HG02852 (cell line): ENCODE data around the gene ABHD13.
"Not testable (repeated sequence)": the region's sequence is repeated elsewhere in the genome, so short reads cannot be mapped to it uniquely, and the experiment has no call there.

ENCODE experiments used
- ATAC-seq: cut with Tn5 transposase; IDR thresholded peaks from one replicate; pipeline ENCODE4 v1.9.1; 2021; ENCODE audit warnings: mild to moderate bottlenecking, moderate library complexity; ENCODE audit not compliant: unreplicated experiment

ABHD13 gene

GRCh38 chr13:108218044-108218974 is at the start of gene ABHD13:
TSS of gene ABHD13 (plus strand) at chr13:108218392. CDS start at chr13:108229219, 10,827 bp downstream.
- ATAC-seq = peak; percentile 74

- no peak for ATAC-seq
Observed at GRCh38 chr13:108168929-108169328, 49.3 kb upstream of the ABHD13 start.

- peak; percentile 76 for ATAC-seq
Observed at GRCh38 chr13:108176685-108177274, 41.4 kb upstream of the ABHD13 start.

DNA sequence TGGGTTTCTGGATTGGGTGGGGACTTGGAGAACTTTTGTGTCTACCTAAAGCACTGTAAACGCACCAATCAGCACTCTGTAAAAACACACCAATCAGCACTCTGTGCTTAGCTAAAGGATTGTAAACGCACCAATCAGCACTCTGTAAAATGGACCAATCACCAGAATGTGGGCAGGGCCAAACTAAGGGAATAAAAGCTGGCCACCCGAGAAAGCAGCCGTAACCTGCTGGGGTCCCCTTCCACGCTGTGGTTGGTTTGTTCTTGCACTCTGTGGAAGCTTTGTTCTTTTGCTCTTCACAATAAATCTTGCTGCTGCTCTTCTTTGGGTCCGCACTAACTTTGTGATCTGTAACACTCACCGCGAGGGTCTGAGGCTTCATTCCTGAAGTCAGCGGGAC is 40.1 kb upstream of the ABHD13 start:
- ATAC-seq = no peak

- ATAC-seq = no peak
Observed at GRCh38 chr13:108182652-108183051, 35.5 kb upstream of the ABHD13 start.

GRCh38 chr13:108185223-108185622 is 33.0 kb upstream of the ABHD13 start:
- no peak for ATAC-seq

GRCh38 chr13:108188260-108188659 is 29.9 kb upstream of the ABHD13 start:
- ATAC-seq = no peak

DNA sequence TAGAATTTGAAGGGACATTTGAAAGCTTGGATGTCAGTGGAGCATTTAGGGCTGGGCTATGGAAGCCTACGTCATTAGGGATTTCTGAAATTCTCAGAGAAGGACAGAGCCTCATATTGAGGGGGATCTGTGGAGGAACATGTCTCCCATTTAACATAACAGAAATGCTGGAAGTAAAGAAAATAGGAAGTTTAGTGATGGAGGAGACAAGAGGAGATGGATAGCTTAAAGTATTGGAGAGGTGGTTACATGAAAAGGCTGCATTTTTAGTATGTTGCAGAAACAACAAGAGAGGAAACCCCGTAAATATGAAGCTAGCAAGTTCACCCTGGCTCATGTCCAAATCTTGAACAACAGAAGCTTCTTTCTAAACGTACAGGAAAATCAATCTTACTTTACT is 27.3 kb upstream of the ABHD13 start:
- ATAC-seq = no peak

DNA sequence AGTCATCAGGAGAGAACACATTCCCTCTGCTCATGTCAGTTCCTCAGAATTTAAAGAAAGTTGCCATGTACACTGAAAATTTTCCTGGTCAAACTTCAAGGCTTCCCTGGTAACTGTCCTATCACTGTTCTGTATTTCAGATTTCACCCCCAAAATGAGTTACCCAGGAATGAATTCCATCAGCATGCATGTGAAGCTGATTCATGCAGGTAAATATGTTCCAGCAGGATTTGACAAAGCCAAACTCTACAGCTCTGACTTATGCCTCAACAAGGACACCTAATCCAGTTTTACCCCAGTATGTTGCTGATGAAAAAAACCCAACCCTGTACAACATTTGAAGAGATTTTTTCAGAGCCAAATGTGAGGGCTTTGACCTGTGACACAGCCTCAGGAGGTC is 24.4 kb upstream of the ABHD13 start:
- ATAC-seq = no peak

DNA sequence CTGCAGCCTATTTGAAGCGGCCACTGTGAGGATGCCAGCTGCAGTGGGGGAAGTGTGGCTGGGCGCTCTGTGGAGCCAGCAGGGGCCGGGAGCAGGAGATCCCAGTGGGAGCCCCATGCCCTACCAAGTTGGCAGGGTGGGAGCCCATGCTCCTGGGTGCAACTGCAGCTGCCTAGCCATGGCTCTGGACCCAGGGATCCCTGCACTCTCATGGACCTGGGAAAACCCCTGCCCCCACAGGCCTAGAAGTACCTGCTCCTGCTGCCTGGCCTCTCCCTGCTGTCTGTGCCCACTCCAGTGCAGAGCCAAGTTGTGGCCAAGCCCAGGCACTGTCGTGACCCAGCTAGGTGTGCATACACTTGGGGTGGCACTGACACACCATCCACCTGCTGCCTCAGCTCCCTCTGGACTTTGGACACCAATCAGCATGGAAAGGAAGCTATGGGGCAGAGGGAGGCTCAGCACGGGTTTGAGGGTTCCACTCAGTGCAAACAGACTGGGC is 23.7 kb upstream of the ABHD13 start:
- no peak for ATAC-seq

DNA sequence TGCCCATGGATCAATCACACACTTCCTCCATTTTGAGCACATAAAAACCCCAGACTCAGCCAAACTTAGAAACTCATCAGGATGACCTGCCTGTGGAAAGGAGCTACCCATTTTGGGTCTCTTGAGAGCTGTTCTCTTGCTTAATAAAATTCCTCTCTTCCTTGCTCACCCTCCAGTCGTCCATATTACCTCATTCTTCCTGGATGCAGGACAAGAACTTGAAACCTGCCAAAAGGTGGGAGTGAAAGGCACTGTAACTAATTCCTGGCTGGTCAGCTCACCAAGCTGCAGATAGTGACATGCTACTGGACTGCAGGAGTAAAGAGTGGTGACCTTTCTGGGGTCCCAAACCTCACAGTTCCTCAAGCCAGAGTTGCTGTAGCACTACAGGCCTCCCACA is 23.0 kb upstream of the ABHD13 start:
- no peak for ATAC-seq

- ATAC-seq = no peak
Observed at GRCh38 chr13:108195861-108196260, 22.3 kb upstream of the ABHD13 start.

DNA sequence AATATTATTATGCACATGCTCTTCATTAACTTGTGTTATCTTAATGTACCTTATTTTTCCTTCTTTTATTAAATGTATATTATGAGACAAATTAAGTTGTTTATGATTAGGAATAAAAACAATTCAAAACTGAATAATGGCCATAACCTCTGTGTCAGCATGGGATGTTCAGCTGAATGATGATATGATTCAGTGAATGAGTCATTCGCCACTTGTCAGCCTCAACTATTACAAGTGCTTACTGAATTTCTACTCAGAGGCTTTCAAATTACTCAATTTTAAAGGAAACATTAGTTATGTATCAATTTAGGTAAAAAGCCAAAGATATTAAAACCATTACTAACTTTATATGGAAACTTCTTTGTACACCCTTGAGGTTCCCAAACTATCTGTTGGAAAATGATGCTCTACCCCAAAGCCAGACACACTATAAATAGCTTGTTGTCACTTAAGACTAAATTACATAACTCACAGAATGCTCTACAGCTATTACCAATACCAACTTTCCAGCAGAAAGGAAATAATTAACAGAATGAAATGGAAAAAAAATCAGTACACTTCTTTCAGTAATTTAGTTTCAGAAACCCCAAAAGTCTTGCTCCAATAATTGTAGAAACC is 17.3 kb upstream of the ABHD13 start:
- no peak for ATAC-seq

DNA sequence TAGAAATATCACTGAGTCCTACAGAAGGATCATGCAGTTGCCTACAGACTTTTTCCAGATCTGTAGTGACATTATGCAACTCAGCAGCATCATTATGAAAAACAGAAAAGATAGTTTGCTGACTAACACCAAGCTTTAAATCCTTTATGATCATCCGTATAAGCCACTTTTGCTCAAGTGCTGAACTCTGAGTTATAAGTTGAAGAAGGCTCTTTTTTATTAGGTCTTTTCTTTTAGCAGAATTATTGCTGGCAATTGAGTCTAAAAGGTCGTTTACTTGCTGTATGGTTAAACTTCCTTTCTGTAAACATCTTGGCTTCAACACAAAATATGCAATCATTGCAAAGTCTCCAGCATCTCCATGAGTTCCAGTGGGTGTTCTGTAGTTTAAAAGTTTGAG is 7.6 kb upstream of the ABHD13 start:
- ATAC-seq = no peak

- ATAC-seq = peak; percentile 50
Observed at GRCh38 chr13:108212886-108213285, 5.3 kb upstream of the ABHD13 start.

DNA sequence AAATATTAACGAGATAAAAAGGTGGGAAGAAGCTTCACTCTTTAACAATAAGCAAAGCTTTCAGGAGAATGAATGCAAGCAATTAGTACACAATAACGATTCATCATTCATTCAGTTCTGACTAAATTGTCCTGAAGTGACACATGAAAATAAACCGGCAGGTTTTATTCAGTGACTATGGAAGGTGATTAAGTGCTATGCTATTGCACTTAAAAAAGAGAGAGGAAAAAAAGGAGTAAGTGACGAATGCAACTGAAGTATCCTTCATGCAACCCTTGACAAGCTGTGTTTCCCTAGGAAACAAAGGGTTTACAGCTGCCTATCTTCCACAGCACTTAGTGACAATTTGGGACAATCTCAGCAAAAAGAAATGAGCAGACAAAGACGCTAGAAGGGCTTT is 4.2 kb upstream of the ABHD13 start:
- ATAC-seq = no peak

- no peak for ATAC-seq
Observed at GRCh38 chr13:108214441-108215271, 3.5 kb upstream of the ABHD13 start.

DNA sequence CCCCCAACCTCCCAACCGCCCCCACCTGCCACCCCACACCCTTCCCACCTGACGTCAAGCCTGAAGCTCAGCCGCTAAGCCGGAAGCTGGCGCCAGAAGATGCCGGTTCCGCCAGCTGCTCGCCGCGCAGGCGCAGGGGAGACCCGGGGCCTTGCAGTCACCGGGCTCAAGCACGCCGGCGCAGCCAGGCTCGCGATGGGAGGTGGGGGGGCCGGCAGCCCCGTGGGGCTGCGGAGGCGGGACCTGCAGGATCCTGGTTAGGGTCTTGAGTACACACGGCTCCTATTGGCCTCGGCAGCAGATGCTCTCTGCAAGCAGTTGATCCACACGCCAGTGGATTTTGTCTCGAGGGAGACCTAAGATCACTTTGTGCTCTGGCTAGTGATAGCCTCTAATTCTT is 2.8 kb upstream of the ABHD13 start, which contains the start of gene LIG4:
Gene LIG4 (minus strand): TSS at position 101 of the 400 bp plus-strand sequence. CDS start 4,268 bp downstream, outside the sequence.
- ATAC-seq = peak; percentile 55

DNA sequence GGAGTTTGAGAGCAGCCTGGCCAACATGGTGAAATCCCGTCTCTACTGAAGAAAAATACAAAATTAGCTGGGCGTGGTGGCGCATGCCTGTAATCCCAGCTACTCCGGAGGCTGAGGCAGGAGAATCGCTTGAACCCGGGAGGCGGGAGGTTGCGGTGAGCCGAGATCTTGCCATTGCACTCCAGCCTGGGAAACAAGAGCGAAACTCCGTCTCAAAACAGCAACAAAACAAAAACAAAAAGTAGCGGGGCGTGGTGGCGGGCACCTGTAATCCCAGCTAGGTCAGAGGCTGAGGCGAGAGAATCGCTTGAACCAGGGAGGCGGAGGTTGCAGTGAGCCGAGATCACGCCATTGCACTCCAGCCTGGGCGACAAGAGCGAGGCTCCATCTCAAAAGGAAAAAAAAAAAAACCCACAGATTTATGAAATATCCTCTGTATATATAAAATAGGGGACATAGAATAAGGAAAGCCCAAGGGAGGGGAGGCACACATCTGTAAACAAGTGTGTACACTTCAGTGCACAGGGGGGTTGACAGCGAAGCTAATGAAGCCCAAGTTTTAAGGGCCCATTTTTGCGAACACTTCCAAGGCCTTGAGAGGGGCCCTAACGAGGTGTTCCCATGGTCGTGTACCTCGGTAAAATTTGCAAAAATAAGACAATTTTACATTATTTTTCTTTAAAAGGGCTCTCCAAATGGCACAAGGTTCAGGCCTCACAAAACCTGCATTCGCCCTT is 717 bp upstream of the ABHD13 start:
- ATAC-seq = not testable (repeated sequence)

DNA sequence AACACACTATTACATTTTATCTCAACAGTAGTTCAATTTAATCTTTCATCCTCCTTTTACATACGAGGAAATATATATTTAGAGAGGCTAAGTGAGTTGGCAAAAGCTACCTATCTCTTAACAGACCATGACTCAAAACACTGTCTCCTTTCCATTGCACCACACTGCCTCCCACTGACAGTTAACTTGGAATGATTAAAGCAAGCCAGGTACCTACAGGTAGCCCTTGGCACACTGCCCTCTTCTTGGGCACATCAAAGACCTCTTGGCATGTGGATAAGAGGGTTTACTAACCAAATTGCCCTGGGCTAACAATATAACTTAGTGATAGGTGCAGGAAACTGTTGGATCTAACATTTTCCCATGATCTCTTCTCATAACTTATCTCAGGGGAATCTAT is 1.8 kb downstream of the ABHD13 start:
- ATAC-seq = no peak
